Ovary (tissue), 10 donors: ENCODE measurements around the gene SVOP. TPM values are rescaled to one million over a fixed set of nuclear protein-coding genes. Genes with fewer than 3 reads are reported as not detected.

Source experiments
- DNase-seq, 5 donors: peaks; one replicate each; pipeline ENCODE4 v3.0.0-alpha.2; 2019 to 2020
- H3K27ac ChIP-seq, 2 donors: fragments of 200-600 bp; one replicate each; pipeline versions ENCODE4 v1.5.1 to v1.8.0; 2019 to 2022
- H3K27me3 ChIP-seq: fragments of 200-600 bp; one replicate; pipeline ENCODE4 v1.8.0; 2022
- H3K36me3 ChIP-seq: fragments of 200-600 bp; sonication (generic); one replicate; pipeline ENCODE4 v1.5.1; 2019
- H3K4me1 ChIP-seq: one replicate; pipeline ENCODE4 v1.8.1; 2013; ENCODE audit warnings: mild to moderate bottlenecking, moderate library complexity; ENCODE audit not compliant: insufficient read depth
- H3K4me3 ChIP-seq: fragments of 200-600 bp; sonication (generic); one replicate; pipeline ENCODE4 v1.5.1; 2017
- H3K9me3 ChIP-seq, 2 donors: fragments of 200-600 bp in 1 of 2; sonication (generic) in 1 of 2; one replicate each; pipeline versions ENCODE4 v1.5.1 to v1.8.1; 2013 to 2019; ENCODE audit warnings: mild to moderate bottlenecking in 1 of 2, moderate library complexity in 1 of 2
- EP300 ChIP-seq: sonication (generic); formaldehyde crosslinking; IDR thresholded peaks from one replicate; pipeline ENCODE4 v1.6.1; 2017; ENCODE audit warnings: antibody characterized with exemption
- POLR2A ChIP-seq: fragments of 450-650 bp; IDR thresholded peaks from one replicate; pipeline ENCODE4 v1.6.1; 2017; ENCODE audit warnings: antibody characterized with exemption, mild to moderate bottlenecking, moderate library complexity
- WGBS, 3 donors: extraction: QIAGEN DNeasy Blood & Tissue Kit in 1 of 3; methylation state at CpG; one replicate each; pipeline versions ENCODE4 v1.1.5 to v1.1.7; 2013 to 2017; 5-methylcytosine and 5-hydroxymethylcytosine counted together
- intact Hi-C, 4 donors: fragments of 100-400 bp; cut with DNase I; formaldehyde crosslinking; loops; one replicate each; pipeline versions ENCODE4 v1.11.0 to v1.15.1; 2022 to 2023
- long read RNA-seq, 3 donors: library from polyadenylated mRNA in 2 of 3; unstranded in 2 of 3; transcript quantifications; one replicate each; pipeline ENCODE4 v2.0.0 and lab custom pipeline, GENCODE V29; 2021 to 2026
- polyA plus RNA-seq, 2 donors: library from polyadenylated mRNA; stranded (reverse); fragments of 200-250 nt in 1 of 2; fragments of 350-450 nt in 1 of 2; fragmentation: Illumina TruSeq in 1 of 2; extraction: RNeasy Lipid Tissue Mini Kit (QIAGEN cat#74804) in 1 of 2; gene quantifications; one replicate each; pipeline ENCODE4 v1.2.3, GENCODE V29; 2013 to 2014
- total RNA-seq, 7 donors: library from RNA; depleted of rRNA in 2 of 7; stranded (reverse); fragments of >200 nt in 2 of 7; fragmentation: NEBNext Ultra II Directional in 3 of 7; extraction: Animal tissue kit (Norgen Biotek cat#: 25700) in 3 of 7; gene quantifications; one replicate each; pipeline versions ENCODE4 v1.1.0 to v1.2.4, GENCODE V29; 2016 to 2023
- TF ChIP-seq, protein P1 (sequence below), 3 donors: fragments of 450-650 bp in 2 of 3; fragments of 200-600 bp in 1 of 3; IDR thresholded peaks; one replicate each; pipeline versions ENCODE4 v1.5.1 to v1.8.0; 2016 to 2022; ENCODE audit warnings: antibody characterized with exemption in 3 of 3, mild to moderate bottlenecking in 1 of 3
- donor health status: DM: no; HTN: no; CAD: no; lungs with moderate emphysema.
- donor health status: DM: no; HTN: no; CAD: no.
- donor health status: Bipolar disorder and iron deficiency.
- donor health status: DM: yes; HTN: yes; CAD: no.
- donor health status: DM: no; HTN: no; CAD: no.
- donor health status: DM: yes; HTN: yes; CAD: no.

Gene SVOP, protein sequence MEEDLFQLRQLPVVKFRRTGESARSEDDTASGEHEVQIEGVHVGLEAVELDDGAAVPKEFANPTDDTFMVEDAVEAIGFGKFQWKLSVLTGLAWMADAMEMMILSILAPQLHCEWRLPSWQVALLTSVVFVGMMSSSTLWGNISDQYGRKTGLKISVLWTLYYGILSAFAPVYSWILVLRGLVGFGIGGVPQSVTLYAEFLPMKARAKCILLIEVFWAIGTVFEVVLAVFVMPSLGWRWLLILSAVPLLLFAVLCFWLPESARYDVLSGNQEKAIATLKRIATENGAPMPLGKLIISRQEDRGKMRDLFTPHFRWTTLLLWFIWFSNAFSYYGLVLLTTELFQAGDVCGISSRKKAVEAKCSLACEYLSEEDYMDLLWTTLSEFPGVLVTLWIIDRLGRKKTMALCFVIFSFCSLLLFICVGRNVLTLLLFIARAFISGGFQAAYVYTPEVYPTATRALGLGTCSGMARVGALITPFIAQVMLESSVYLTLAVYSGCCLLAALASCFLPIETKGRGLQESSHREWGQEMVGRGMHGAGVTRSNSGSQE
- total RNA-seq (not detected), polyA plus RNA-seq (not detected)
- long read RNA-seq, donor 1, result 0 reads
- long read RNA-seq, donor 2, result 0 reads
- long read RNA-seq, donor 3, result 0 reads

DNA sequence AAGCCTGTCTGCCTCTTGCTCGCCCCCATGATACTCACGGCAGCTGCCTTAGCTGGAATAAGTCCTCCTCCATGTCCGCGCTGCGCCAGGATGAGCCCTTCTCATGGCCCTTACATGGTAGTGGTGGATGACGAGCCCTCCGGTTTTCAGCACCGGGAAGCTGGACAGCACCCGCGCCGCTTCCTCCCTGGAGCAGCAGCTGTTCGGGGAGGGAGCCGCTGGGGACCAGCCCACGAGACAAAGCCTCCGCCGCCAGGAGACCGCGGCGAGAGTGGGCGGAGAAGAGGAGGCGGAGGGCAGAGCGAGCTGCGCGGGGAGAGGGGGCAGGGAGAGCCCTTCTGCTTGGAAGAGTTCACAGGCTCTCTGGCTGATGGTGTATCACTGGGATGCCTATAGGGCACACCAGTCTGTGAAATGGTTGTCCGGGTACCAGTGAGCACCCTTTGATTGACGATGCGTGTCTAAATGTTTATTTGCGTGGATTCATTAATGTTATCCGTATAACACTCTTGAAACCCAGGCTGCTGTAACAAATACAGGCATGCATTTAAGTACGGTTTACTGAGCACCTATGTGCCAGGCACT is at the start of gene SVOP:
TSS of gene SVOP (minus strand) at position 273 of the 585 bp plus-strand sequence. CDS start at position 73, 200 bp downstream.
- intact Hi-C loops, result no loop called here
- no peaks in the 10 kb centered on the region for H3K9me3 ChIP-seq
- no peaks in the 10 kb centered on the region for H3K27me3 ChIP-seq
- no peak within 1 kb of the TSS for H3K27ac ChIP-seq
- DNase-seq, result peak; percentile 25 to 86 (median 57)
- no peak within 1 kb of the TSS for H3K4me3 ChIP-seq
- H3K4me1 ChIP-seq, result no peaks in the 10 kb centered on the region
- no peaks in the 10 kb centered on the region for H3K36me3 ChIP-seq
- TF ChIP-seq, protein P1, sequence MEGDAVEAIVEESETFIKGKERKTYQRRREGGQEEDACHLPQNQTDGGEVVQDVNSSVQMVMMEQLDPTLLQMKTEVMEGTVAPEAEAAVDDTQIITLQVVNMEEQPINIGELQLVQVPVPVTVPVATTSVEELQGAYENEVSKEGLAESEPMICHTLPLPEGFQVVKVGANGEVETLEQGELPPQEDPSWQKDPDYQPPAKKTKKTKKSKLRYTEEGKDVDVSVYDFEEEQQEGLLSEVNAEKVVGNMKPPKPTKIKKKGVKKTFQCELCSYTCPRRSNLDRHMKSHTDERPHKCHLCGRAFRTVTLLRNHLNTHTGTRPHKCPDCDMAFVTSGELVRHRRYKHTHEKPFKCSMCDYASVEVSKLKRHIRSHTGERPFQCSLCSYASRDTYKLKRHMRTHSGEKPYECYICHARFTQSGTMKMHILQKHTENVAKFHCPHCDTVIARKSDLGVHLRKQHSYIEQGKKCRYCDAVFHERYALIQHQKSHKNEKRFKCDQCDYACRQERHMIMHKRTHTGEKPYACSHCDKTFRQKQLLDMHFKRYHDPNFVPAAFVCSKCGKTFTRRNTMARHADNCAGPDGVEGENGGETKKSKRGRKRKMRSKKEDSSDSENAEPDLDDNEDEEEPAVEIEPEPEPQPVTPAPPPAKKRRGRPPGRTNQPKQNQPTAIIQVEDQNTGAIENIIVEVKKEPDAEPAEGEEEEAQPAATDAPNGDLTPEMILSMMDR (IDR thresholded peaks at IDR 0.05), result no peak
- no peak for TF ChIP-seq EP300
- no peak for TF ChIP-seq POLR2A
- WGBS, 3 donors, result 2 to 4% (median 4%) methylated on average over 30 of the region's 30 CpGs

DNA sequence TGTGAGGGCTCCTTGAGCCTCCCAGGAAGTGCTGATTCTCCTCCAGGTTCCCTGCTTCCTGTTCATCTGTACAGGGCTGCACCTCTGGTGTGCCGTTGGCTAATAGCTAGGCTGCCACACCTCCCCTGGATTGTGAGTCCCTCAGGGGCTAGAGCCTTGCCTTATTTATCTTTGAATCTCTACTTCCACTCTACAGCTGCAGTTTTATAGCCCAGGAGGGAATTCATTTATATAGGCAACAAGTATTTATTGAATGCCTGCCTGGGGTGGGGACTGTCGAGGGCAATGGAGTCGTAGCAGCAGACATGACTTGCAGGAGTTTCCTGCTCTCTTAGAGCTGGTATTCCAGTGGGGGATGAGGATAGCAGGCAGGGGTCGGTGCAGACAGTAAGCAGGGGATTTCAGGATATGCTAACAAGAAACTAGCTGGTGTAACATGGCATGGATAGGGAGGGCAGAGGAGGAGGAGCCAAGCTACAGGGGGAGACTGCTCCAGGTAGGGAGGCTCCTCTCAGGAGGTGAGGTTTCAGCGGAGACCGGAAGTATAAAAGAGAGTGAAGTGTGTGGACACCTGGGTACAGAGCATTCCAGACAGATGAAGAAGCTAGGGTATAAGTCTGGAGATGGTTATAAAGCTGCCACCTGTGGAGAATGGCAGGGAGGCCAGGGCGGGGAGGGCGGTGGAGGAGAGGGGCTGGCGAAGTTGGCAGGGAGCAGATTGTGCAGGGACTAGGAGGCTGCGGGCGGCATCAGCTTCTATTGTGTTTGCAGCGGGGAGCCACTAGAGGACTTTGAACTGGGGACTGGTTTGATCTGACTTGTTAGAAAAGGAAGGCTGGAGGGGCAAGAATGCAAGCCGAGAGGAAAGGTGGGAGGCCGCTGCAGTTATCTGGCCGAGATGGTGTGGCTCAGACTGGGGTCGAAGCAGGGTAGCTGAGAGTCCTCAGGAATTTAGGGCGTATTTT is 48.7 kb upstream of the SVOP start:
- Histone ChIP-seq H3K9me3 (no peaks in the 10 kb centered on the region), H3K27me3 (no peaks in the 10 kb centered on the region), H3K4me1 (no peaks in the 10 kb centered on the region), H3K4me3 (no peak overlapping the region), H3K36me3 (no peaks in the 10 kb centered on the region), H3K27ac (no peak overlapping the region)
- TF ChIP-seq EP300, result no peak
- no peak for TF ChIP-seq POLR2A
- TF ChIP-seq, protein P1 (IDR thresholded peaks at IDR 0.05), result no peak
- 82 to 87% (median 86%) methylated on average over 17 of the region's 17 CpGs for WGBS, 3 donors
- intact Hi-C loops, result no loop called here
- DNase-seq, result no peak

DNA sequence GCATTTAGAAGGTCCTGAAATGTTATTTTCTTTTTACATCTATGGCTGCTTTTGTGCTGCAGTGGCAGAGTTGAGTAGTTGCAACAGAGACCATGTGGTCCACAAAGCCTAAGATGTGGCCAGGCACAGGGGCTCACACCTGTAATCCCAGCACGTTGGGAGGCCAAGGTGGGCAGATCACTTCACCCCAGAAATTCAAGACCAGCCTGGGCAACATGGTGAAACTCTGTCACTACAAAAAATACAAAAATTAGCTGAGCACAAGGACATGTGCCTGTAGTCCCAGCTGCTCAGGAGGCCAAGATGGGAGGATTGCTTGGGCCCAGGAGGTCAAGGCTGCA is 45.0 kb upstream of the SVOP start:
- Histone ChIP-seq H3K36me3 (no peaks in the 10 kb centered on the region), H3K4me1 (no peaks in the 10 kb centered on the region), H3K9me3 (no peaks in the 10 kb centered on the region), H3K27ac (no peak overlapping the region), H3K4me3 (no peak overlapping the region), H3K27me3 (no peaks in the 10 kb centered on the region)
- intact Hi-C loops, result no loop called here
- TF ChIP-seq POLR2A, result no peak
- TF ChIP-seq, protein P1 (IDR thresholded peaks at IDR 0.05), result no peak
- no peak for TF ChIP-seq EP300
- no peak for DNase-seq
- WGBS, 3 donors, result 33 to 50% (median 50%) methylated on average over 1 of the region's 1 CpG
